ENCODE measurements around the gene NOX1.
A peak's percentile ranks its signal among the peaks of the same experiment; 100 is the strongest.
"Not testable (repeated sequence)": the region's sequence is repeated elsewhere in the genome, so short reads cannot be mapped to it uniquely, and the experiment has no call there.

NOX1 gene

GRCh38 chrX:100819837-100820666, 54.1 kb downstream of the NOX1 start, which contains the start of gene CSTF2:
CSTF2 (plus strand) TSS chrX:100820391; CDS start chrX:100820417, 26 bp downstream.
- H3K36me3 ChIP-seq (ENCODE audit: insufficient read depth), result no peaks in the 10 kb centered on the region
- H3K9ac ChIP-seq, result peak within 1 kb of the TSS; percentile 58
- H3K4me2 ChIP-seq, result peak within 1 kb of the TSS; percentile 63
- no peak within 1 kb of the TSS for H3K4me3 ChIP-seq (IDR thresholded peaks at IDR 0.05; ENCODE audit: insufficient read depth, low read depth, low read length)
- H3K27ac ChIP-seq, result peak within 1 kb of the TSS; percentile 70
- H2AFZ ChIP-seq (ENCODE audit: low read depth), result peak within 1 kb of the TSS; percentile 74
- no peak for TF ChIP-seq CTCF (conservative IDR thresholded peaks at IDR 0.05; ENCODE audit: low read depth, low read length)
- no peaks in the 10 kb centered on the region for H3K27me3 ChIP-seq (ENCODE audit: insufficient read depth, low read depth)
- H3K79me2 ChIP-seq (ENCODE audit: insufficient read depth, low read depth), result peaks cover 5% of the 10 kb centered on the region; the same call in 1 of the 2 replicates
- peaks cover 7% of the 10 kb centered on the region for H3K4me1 ChIP-seq (ENCODE audit: low read depth, poor library complexity, severe bottlenecking)
- no peaks in the 10 kb centered on the region for H4K20me1 ChIP-seq (ENCODE audit: insufficient read depth)

- H3K4me1 ChIP-seq (ENCODE audit: low read depth, poor library complexity, severe bottlenecking), result peaks cover 7% of the 10 kb centered on the region
- no peaks in the 10 kb centered on the region for H4K20me1 ChIP-seq (ENCODE audit: insufficient read depth)
- no peaks in the 10 kb centered on the region for H3K27me3 ChIP-seq (ENCODE audit: insufficient read depth, low read depth)
- no peak for TF ChIP-seq CTCF (conservative IDR thresholded peaks at IDR 0.05; ENCODE audit: low read depth, low read length)
- H3K4me3 ChIP-seq (IDR thresholded peaks at IDR 0.05; ENCODE audit: insufficient read depth, low read depth, low read length), result no peak overlapping the region
- peak overlapping the region; percentile 70 for H3K27ac ChIP-seq
- peak overlapping the region; percentile 63 for H3K4me2 ChIP-seq
- H3K79me2 ChIP-seq (ENCODE audit: insufficient read depth, low read depth), result peaks cover 5% of the 10 kb centered on the region; the same call in 1 of the 2 replicates
- no peaks in the 10 kb centered on the region for H3K36me3 ChIP-seq (ENCODE audit: insufficient read depth)
- H2AFZ ChIP-seq (ENCODE audit: low read depth), result peak overlapping the region; percentile 74
- peak overlapping the region; percentile 58 for H3K9ac ChIP-seq
These were observed 54.7 kb downstream of the NOX1 start for GRCh38 chrX:100819534-100819836.

DNA sequence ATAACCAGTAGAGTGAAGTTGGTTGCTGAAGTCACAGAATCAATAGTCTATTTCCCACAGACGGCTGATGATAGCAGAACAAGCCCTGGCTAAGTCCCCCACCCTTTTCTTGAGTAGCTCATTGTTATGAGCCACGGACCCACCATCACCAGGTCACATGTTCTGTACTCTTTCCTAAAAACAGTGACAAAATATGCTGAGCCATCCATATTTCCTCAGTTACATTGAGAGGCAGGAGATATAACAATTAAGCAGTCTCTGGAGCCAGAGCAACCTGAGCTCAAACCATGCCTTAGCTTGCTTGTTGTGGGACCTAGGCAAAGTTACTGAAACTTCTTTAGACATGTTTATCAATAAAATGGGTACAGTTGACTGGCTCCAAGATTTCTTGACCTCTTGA, 56.8 kb downstream of the NOX1 start:
- Histone ChIP-seq H3K27ac (no peak overlapping the region), H3K79me2 (ENCODE audit: insufficient read depth, low read depth) (peaks cover 5% of the 10 kb centered on the region; the same call in 1 of the 2 replicates), H2AFZ (ENCODE audit: low read depth) (no peak overlapping the region), H3K4me1 (ENCODE audit: low read depth, poor library complexity, severe bottlenecking) (peaks cover 7% of the 10 kb centered on the region), H3K4me2 (no peak overlapping the region), H3K36me3 (ENCODE audit: insufficient read depth) (no peaks in the 10 kb centered on the region), H3K9ac (no peak overlapping the region), H3K27me3 (ENCODE audit: insufficient read depth, low read depth) (no peaks in the 10 kb centered on the region), H4K20me1 (ENCODE audit: insufficient read depth) (no peaks in the 10 kb centered on the region), H3K4me3 (IDR thresholded peaks at IDR 0.05; ENCODE audit: insufficient read depth, low read depth, low read length) (no peak overlapping the region)
- no peak for TF ChIP-seq CTCF (conservative IDR thresholded peaks at IDR 0.05; ENCODE audit: low read depth, low read length)

DNA sequence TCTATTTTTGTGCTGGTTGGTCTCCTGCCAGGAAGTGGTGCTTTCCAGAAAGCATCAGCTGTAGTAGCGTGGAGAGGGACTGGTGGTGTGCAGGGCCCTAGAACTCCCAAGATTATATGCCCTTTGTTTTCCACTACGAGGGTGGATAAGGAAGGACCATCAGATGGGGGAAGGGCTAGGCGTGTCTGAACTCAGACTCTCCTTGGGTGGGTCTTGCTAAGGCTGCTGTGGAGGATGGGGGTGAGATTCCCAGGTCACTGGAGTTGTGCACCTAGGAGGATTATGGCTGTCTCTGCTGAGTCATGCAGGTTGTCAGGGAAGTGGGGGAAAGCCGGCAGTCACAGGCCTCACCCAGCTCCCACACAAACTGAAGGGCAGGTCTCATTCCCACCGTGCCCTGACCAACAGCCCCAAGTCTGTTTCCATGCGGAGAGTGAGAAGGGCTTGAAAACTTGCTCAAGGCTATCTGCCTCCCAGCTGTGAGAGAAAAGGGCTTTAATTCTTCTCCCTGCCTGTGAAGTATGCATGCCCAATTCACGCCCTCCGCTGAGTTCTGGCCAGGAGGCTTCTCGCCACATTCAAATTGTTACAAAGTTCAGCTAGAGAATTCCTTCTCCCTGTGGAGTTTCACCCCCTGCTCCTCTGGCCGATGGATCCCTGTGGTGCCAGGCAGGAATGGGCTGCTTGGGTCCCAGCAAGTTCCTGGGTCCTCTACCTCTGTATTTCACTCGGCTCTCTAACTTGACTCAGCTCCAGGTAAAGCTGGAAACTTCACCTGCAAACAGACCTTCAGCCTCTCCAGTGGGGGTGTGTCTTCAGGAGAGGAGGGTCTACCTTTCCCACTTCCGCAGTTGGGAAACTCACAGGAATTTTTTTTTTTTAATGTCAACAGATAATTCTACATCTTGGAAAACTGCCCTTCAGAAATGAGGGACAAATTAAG, 61.7 kb downstream of the NOX1 start:
- no peak for TF ChIP-seq CTCF (conservative IDR thresholded peaks at IDR 0.05; ENCODE audit: low read depth, low read length)
- Histone ChIP-seq H3K4me1 (ENCODE audit: low read depth, poor library complexity, severe bottlenecking) (no peaks in the 10 kb centered on the region), H2AFZ (ENCODE audit: low read depth) (no peak overlapping the region), H3K27me3 (ENCODE audit: insufficient read depth, low read depth) (no peaks in the 10 kb centered on the region), H3K27ac (no peak overlapping the region), H3K36me3 (ENCODE audit: insufficient read depth) (no peaks in the 10 kb centered on the region), H4K20me1 (ENCODE audit: insufficient read depth) (no peaks in the 10 kb centered on the region), H3K9ac (no peak overlapping the region), H3K4me3 (IDR thresholded peaks at IDR 0.05; ENCODE audit: insufficient read depth, low read depth, low read length) (no peak overlapping the region), H3K79me2 (ENCODE audit: insufficient read depth, low read depth) (no peaks in the 10 kb centered on the region), H3K4me2 (no peak overlapping the region)

DNA sequence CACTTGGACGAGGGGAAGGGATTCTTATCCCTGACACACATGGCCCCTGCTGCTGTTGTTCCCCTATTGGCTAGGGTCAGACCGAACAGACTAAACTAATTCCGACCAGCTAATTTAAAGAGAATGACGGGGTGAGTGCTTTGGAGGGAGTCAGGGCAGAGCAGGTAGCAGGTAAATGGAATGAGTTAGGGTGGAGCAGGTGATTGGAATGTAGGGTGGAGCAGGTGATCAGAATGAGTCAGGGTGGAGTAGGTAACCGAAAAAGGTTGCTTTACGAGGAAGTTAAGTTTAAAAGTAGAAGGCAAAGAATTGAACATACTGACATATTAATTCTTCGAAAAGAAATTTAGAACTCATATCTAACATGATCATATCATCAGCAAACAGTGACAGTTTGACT, 65.9 kb downstream of the NOX1 start:
- not testable (repeated sequence) for H3K79me2 ChIP-seq (ENCODE audit: insufficient read depth, low read depth); H3K27me3 ChIP-seq (ENCODE audit: insufficient read depth, low read depth); H3K4me2 ChIP-seq; H2AFZ ChIP-seq (ENCODE audit: low read depth); H4K20me1 ChIP-seq (ENCODE audit: insufficient read depth); H3K4me1 ChIP-seq (ENCODE audit: low read depth, poor library complexity, severe bottlenecking); H3K36me3 ChIP-seq (ENCODE audit: insufficient read depth); H3K9ac ChIP-seq; H3K4me3 ChIP-seq (IDR thresholded peaks at IDR 0.05; ENCODE audit: insufficient read depth, low read depth, low read length); H3K27ac ChIP-seq
